Neural cell (in vitro differentiated cells): ENCODE data around the gene USP48.

Experiments
- EP300 ChIP-seq: fragments of 450-650 bp; conservative IDR thresholded peaks from 2 replicates; pipeline ENCODE4 v1.6.1; 2014; ENCODE audit warnings: antibody characterized with exemption, mild to moderate bottlenecking, moderate library complexity; ENCODE audit not compliant: poor library complexity, severe bottlenecking
- EZH2 ChIP-seq: fragments of 200-600, 300-800 bp; shearing (Covaris generic), sonication (generic); IDR thresholded peaks from 2 replicates; pipeline ENCODE4 v1.6.1; 2014; ENCODE audit warnings: antibody characterized with exemption, low read length, borderline replicate concordance, mild to moderate bottlenecking; ENCODE audit not compliant: insufficient read depth, poor library complexity, severe bottlenecking
- MXI1 ChIP-seq: fragments of 450-650 bp; conservative IDR thresholded peaks from 2 replicates; pipeline ENCODE4 v1.6.1; 2014; ENCODE audit warnings: antibody characterized with exemption, mild to moderate bottlenecking; ENCODE audit not compliant: poor library complexity, severe bottlenecking
- POLR2AphosphoS5 ChIP-seq: IDR thresholded peaks from 2 replicates; pipeline ENCODE4 v1.6.1; 2012
- RAD21 ChIP-seq: fragments of 450-650 bp; conservative IDR thresholded peaks from 2 replicates; pipeline ENCODE4 v1.6.1; 2014; ENCODE audit warnings: antibody characterized with exemption, mild to moderate bottlenecking, moderate library complexity
- SMC3 ChIP-seq: fragments of 450-650 bp; conservative IDR thresholded peaks from 2 replicates; pipeline ENCODE4 v1.6.1; 2014; ENCODE audit warnings: antibody characterized with exemption, mild to moderate bottlenecking, moderate library complexity; ENCODE audit not compliant: poor library complexity
- TAF1 ChIP-seq: IDR thresholded peaks from 2 replicates; pipeline ENCODE4 v1.6.1; 2012; ENCODE audit warnings: low read depth
- TF ChIP-seq, protein P1 (sequence below): fragments of 450-650 bp; IDR thresholded peaks from 2 replicates; pipeline ENCODE4 v1.5.1; 2014; ENCODE audit warnings: antibody characterized with exemption, mild to moderate bottlenecking, moderate library complexity; ENCODE audit not compliant: poor library complexity, severe bottlenecking
- TF ChIP-seq, protein P2 (sequence below): IDR thresholded peaks from 2 replicates; pipeline ENCODE4 v1.6.1; 2012; ENCODE audit warnings: borderline replicate concordance

DNA sequence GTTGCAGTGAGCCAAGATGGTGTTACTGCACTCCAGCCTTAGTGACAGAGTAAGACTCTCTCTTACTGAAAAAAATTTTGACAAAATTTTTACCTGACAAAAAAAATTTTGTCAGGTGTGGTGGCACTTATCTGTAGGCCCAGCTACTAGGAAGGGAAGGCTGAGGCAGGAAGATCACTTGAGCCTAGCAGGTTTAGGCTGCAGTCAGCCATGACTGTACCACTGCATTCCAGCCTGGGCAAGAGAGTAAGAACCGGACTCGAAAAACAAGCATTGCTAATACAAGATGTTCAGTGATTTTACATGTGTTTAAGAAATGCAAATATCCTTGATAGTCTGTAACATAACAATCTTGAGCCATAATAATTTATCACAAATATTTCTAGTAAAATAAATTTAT is 46.9 kb downstream of the USP48 start:
- TF ChIP-seq SMC3 (no peak), RAD21 (no peak), EZH2 (no peak), POLR2AphosphoS5 (no peak), MXI1 (no peak), EP300 (no peak), TAF1 (no peak)
- TF ChIP-seq, protein P1, sequence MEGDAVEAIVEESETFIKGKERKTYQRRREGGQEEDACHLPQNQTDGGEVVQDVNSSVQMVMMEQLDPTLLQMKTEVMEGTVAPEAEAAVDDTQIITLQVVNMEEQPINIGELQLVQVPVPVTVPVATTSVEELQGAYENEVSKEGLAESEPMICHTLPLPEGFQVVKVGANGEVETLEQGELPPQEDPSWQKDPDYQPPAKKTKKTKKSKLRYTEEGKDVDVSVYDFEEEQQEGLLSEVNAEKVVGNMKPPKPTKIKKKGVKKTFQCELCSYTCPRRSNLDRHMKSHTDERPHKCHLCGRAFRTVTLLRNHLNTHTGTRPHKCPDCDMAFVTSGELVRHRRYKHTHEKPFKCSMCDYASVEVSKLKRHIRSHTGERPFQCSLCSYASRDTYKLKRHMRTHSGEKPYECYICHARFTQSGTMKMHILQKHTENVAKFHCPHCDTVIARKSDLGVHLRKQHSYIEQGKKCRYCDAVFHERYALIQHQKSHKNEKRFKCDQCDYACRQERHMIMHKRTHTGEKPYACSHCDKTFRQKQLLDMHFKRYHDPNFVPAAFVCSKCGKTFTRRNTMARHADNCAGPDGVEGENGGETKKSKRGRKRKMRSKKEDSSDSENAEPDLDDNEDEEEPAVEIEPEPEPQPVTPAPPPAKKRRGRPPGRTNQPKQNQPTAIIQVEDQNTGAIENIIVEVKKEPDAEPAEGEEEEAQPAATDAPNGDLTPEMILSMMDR, result no peak
- TF ChIP-seq, protein P2, sequence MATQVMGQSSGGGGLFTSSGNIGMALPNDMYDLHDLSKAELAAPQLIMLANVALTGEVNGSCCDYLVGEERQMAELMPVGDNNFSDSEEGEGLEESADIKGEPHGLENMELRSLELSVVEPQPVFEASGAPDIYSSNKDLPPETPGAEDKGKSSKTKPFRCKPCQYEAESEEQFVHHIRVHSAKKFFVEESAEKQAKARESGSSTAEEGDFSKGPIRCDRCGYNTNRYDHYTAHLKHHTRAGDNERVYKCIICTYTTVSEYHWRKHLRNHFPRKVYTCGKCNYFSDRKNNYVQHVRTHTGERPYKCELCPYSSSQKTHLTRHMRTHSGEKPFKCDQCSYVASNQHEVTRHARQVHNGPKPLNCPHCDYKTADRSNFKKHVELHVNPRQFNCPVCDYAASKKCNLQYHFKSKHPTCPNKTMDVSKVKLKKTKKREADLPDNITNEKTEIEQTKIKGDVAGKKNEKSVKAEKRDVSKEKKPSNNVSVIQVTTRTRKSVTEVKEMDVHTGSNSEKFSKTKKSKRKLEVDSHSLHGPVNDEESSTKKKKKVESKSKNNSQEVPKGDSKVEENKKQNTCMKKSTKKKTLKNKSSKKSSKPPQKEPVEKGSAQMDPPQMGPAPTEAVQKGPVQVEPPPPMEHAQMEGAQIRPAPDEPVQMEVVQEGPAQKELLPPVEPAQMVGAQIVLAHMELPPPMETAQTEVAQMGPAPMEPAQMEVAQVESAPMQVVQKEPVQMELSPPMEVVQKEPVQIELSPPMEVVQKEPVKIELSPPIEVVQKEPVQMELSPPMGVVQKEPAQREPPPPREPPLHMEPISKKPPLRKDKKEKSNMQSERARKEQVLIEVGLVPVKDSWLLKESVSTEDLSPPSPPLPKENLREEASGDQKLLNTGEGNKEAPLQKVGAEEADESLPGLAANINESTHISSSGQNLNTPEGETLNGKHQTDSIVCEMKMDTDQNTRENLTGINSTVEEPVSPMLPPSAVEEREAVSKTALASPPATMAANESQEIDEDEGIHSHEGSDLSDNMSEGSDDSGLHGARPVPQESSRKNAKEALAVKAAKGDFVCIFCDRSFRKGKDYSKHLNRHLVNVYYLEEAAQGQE, result no peak
